HEK293 (cell line): ENCODE data around the gene DYNC1I1.

ENCODE experiments used
- CTCF ChIA-PET: fragments of 350-600 bp; formaldehyde crosslinking; extraction: SDS; loops from one replicate; lab custom pipeline; 2021; ENCODE audit warnings: antibody characterized with exemption; lab: Yijun Ruan, JAX
- POLR2A ChIA-PET: fragments of 300-600 bp; formaldehyde crosslinking; extraction: SDS; loops from one replicate; lab custom pipeline; 2020; ENCODE audit warnings: antibody characterized with exemption, inconsistent platforms; lab: Yijun Ruan, JAX
- H3K27ac ChIP-seq: fragments of 200-500 bp; sonication (Bioruptor generic); 2 replicates; pipeline ENCODE4 v1.5.1; 2014; ENCODE audit warnings: low read depth, low read length, control low read depth, inconsistent platforms; ENCODE audit errors: extremely low read depth
- H3K36me3 ChIP-seq, 2 experiments: fragments of 200-500 bp in 1 of 2; sonication (Bioruptor generic) in 1 of 2; 1 replicate in 1 of 2; 2 replicates in 1 of 2; pipeline ENCODE4 v1.5.1; 2014 to 2017; ENCODE audit warnings: inconsistent platforms in 2 of 2, low read length in 2 of 2; ENCODE audit not compliant: control insufficient read depth in 2 of 2, insufficient read depth in 1 of 2
- H3K4me1 ChIP-seq: fragments of 200-500 bp; sonication (Bioruptor generic); 2 replicates; pipeline ENCODE4 v1.5.1; 2014; ENCODE audit warnings: mild to moderate bottlenecking, low read length, inconsistent platforms; ENCODE audit not compliant: control insufficient read depth, insufficient read depth
- H3K4me3 ChIP-seq: 2 replicates; pipeline ENCODE4 v1.5.1; 2011; ENCODE audit warnings: low read depth, mild to moderate bottlenecking, control low read depth, low read length, moderate library complexity
- H3K9me3 ChIP-seq: fragments of 200-500 bp; sonication (Bioruptor generic); 2 replicates; pipeline ENCODE4 v1.5.1; 2014; ENCODE audit warnings: low read depth, low read length, inconsistent platforms; ENCODE audit not compliant: control insufficient read depth, insufficient read depth
- HOXD13 ChIP-seq: sonication (generic); formaldehyde crosslinking; IDR thresholded peaks from 2 replicates; pipeline ENCODE4 v1.8.0; 2022; ENCODE audit warnings: missing genetic modification reagents, borderline replicate concordance
- INSM2 ChIP-seq: fragments of 450-650 bp; formaldehyde crosslinking; IDR thresholded peaks from 2 replicates; pipeline ENCODE4 v1.5.1; 2016; ENCODE audit warnings: missing biosample characterization, missing genetic modification characterization
- KLF9 ChIP-seq: fragments of 450-650 bp; formaldehyde crosslinking; IDR thresholded peaks from 2 replicates; pipeline ENCODE4 v1.5.1; 2016; ENCODE audit warnings: missing biosample characterization, missing genetic modification characterization, low read depth
- MZF1 ChIP-seq: fragments of 450-650 bp; formaldehyde crosslinking; IDR thresholded peaks from 2 replicates; pipeline ENCODE4 v1.5.1; 2017; ENCODE audit warnings: missing biosample characterization, missing genetic modification characterization, borderline replicate concordance
- PRDM1 ChIP-seq: fragments of 450-650 bp; formaldehyde crosslinking; IDR thresholded peaks from 2 replicates; pipeline ENCODE4; 2016; ENCODE audit warnings: missing biosample characterization, missing genetic modification characterization
- REST ChIP-seq: fragments of 450-650 bp; formaldehyde crosslinking; IDR thresholded peaks from 2 replicates; pipeline ENCODE4 v1.5.1; 2016; ENCODE audit warnings: missing biosample characterization, missing genetic modification characterization
- SCRT2 ChIP-seq: fragments of 450-650 bp; formaldehyde crosslinking; IDR thresholded peaks from 2 replicates; pipeline ENCODE4 v1.5.1; 2016; ENCODE audit warnings: missing biosample characterization, missing genetic modification characterization
- SP2 ChIP-seq: fragments of 450-650 bp; formaldehyde crosslinking; IDR thresholded peaks from 2 replicates; pipeline ENCODE4 v1.5.1; 2016; ENCODE audit warnings: missing biosample characterization, missing genetic modification characterization
- TCF7L2 ChIP-seq: IDR thresholded peaks from 2 replicates; pipeline ENCODE4 v1.6.1; 2011; ENCODE audit warnings: low read depth, mild to moderate bottlenecking, inconsistent platforms, low read length, moderate library complexity, borderline replicate concordance
- YY1 ChIP-seq: fragments of 450-650 bp; formaldehyde crosslinking; IDR thresholded peaks from 2 replicates; pipeline ENCODE4 v1.5.1; 2018; ENCODE audit warnings: missing biosample characterization, missing genetic modification characterization
- ZNF114 ChIP-seq: fragments of 450-650 bp; formaldehyde crosslinking; IDR thresholded peaks from 2 replicates; pipeline ENCODE4 v1.5.0; 2017; ENCODE audit warnings: missing biosample characterization, missing genetic modification characterization
- ZNF133 ChIP-seq: fragments of 450-650 bp; formaldehyde crosslinking; IDR thresholded peaks from 2 replicates; pipeline ENCODE4 v1.5.1; 2016; ENCODE audit warnings: missing biosample characterization, missing genetic modification characterization
- ZNF140 ChIP-seq: fragments of 450-650 bp; formaldehyde crosslinking; IDR thresholded peaks from 2 replicates; pipeline ENCODE4 v1.5.1; 2016; ENCODE audit warnings: missing biosample characterization, missing genetic modification characterization
- ZNF146 ChIP-seq: fragments of 450-650 bp; formaldehyde crosslinking; IDR thresholded peaks from 2 replicates; pipeline ENCODE4 v1.5.1; 2016; ENCODE audit warnings: missing biosample characterization, missing genetic modification characterization
- ZNF169 ChIP-seq: fragments of 450-650 bp; formaldehyde crosslinking; IDR thresholded peaks from 2 replicates; pipeline ENCODE4 v1.5.1; 2016; ENCODE audit warnings: missing biosample characterization, missing genetic modification characterization
- ZNF175 ChIP-seq: fragments of 450-650 bp; formaldehyde crosslinking; IDR thresholded peaks from 2 replicates; pipeline ENCODE4 v1.5.1; 2016; ENCODE audit warnings: missing biosample characterization, missing genetic modification characterization
- ZNF223 ChIP-seq: fragments of 450-650 bp; formaldehyde crosslinking; IDR thresholded peaks from 2 replicates; pipeline ENCODE4 v1.5.1; 2016; ENCODE audit warnings: missing biosample characterization, missing genetic modification characterization
- ZNF324 ChIP-seq: fragments of 450-650 bp; formaldehyde crosslinking; IDR thresholded peaks from 2 replicates; pipeline ENCODE4 v1.5.1; 2016; ENCODE audit warnings: missing biosample characterization, missing genetic modification characterization
- ZNF350 ChIP-seq: fragments of 450-650 bp; formaldehyde crosslinking; IDR thresholded peaks from 2 replicates; pipeline ENCODE4 v1.5.0; 2017; ENCODE audit warnings: missing biosample characterization, mild to moderate bottlenecking, missing genetic modification characterization
- ZNF394 ChIP-seq: fragments of 450-650 bp; formaldehyde crosslinking; IDR thresholded peaks from 2 replicates; pipeline ENCODE4 v1.5.1; 2016; ENCODE audit warnings: missing biosample characterization, missing genetic modification characterization, mild to moderate bottlenecking, moderate library complexity, borderline replicate concordance
- ZNF398 ChIP-seq: fragments of 450-650 bp; formaldehyde crosslinking; IDR thresholded peaks from 2 replicates; pipeline ENCODE4 v1.5.1; 2017; ENCODE audit warnings: missing biosample characterization, missing genetic modification characterization
- ZNF423 ChIP-seq: fragments of 450-650 bp; formaldehyde crosslinking; IDR thresholded peaks from 2 replicates; pipeline ENCODE4 v1.5.1; 2016; ENCODE audit warnings: missing biosample characterization, missing genetic modification characterization
- ZNF510 ChIP-seq: fragments of 450-650 bp; formaldehyde crosslinking; IDR thresholded peaks from 2 replicates; pipeline ENCODE4 v1.5.1; 2018; ENCODE audit warnings: mild to moderate bottlenecking, missing genetic modification characterization, missing biosample characterization; ENCODE audit not compliant: insufficient replicate concordance
- ZNF558 ChIP-seq: fragments of 450-650 bp; formaldehyde crosslinking; IDR thresholded peaks from 2 replicates; pipeline ENCODE4 v1.5.1; 2016; ENCODE audit warnings: missing biosample characterization, missing genetic modification characterization
- ZNF561 ChIP-seq: fragments of 450-650 bp; IDR thresholded peaks from 2 replicates; pipeline ENCODE4 v1.5.1; 2018; ENCODE audit warnings: missing biosample characterization, missing genetic modification characterization, borderline replicate concordance
- ZNF621 ChIP-seq: fragments of 450-650 bp; formaldehyde crosslinking; IDR thresholded peaks from 2 replicates; pipeline ENCODE4 v1.5.1; 2017; ENCODE audit warnings: missing biosample characterization, missing genetic modification characterization
- ZNF624 ChIP-seq: fragments of 450-650 bp; formaldehyde crosslinking; IDR thresholded peaks from 2 replicates; pipeline ENCODE4 v1.5.1; 2017; ENCODE audit warnings: missing biosample characterization, missing genetic modification characterization
- ZXDB ChIP-seq: fragments of 450-650 bp; formaldehyde crosslinking; IDR thresholded peaks from 2 replicates; pipeline ENCODE4 v1.5.1; 2016; ENCODE audit warnings: missing biosample characterization, missing genetic modification characterization

DYNC1I1 gene

GRCh38 chr7:95793658-95794057 is 21.3 kb downstream of the DYNC1I1 start (continued):
- TF ChIP-seq HOXD13 (CRISPR knock-in tag) (no peak), ZNF146 (tag by site-specific recombination) (no peak), ZNF175 (tag by site-specific recombination) (no peak), ZNF133 (no peak), ZXDB (no peak), ZNF423 (tag by site-specific recombination) (no peak), ZNF561 (tag by site-specific recombination) (no peak), YY1 (tag by site-specific recombination) (no peak), SP2 (tag by site-specific recombination) (no peak), ZNF350 (tag by site-specific recombination) (no peak), INSM2 (tag by site-specific recombination) (no peak)

- Histone ChIP-seq H3K4me1 (0 out of 2 replicates have a peak, but pooled peaks cover 5% of the 10 kb centered on the region), H3K4me3 (no peak overlapping the region), H3K9me3 (no peaks in the 10 kb centered on the region), H3K27ac (no peak overlapping the region), H3K36me3 (no peaks in the 10 kb centered on the region)
- ChIA-PET POLR2A (no interaction called here), CTCF (interaction anchor here (0.5 to 3.2 kb wide), 15 partner anchors 11 to 629 kb away, joined by 3 to 17 read pairs (median 4); no protein-coding TSS in a partner anchor)
- TF ChIP-seq ZNF169 (tag by site-specific recombination) (no peak), KLF9 (tag by site-specific recombination) (no peak), ZNF140 (tag by site-specific recombination) (no peak), HOXD13 (CRISPR knock-in tag) (no peak), MZF1 (tag by site-specific recombination) (no peak), ZNF394 (tag by site-specific recombination) (no peak), PRDM1 (tag by site-specific recombination) (no peak), ZNF114 (tag by site-specific recombination) (no peak), ZNF223 (tag by site-specific recombination) (no peak), TCF7L2 (no peak), ZNF510 (tag by site-specific recombination) (no peak), YY1 (tag by site-specific recombination) (no peak), ZNF398 (tag by site-specific recombination) (no peak), ZNF624 (tag by site-specific recombination) (no peak), REST (tag by site-specific recombination) (no peak), ZNF324 (tag by site-specific recombination) (no peak), SCRT2 (tag by site-specific recombination) (no peak), ZNF558 (tag by site-specific recombination) (no peak), ZNF621 (tag by site-specific recombination) (no peak)
These were observed 22.7 kb downstream of the DYNC1I1 start for GRCh38 chr7:95794917-95795515.
